PC-3 (cell line): ENCODE measurements around the gene PDIK1L. TPM values are rescaled to one million over a fixed set of nuclear protein-coding genes. Genes with fewer than 3 reads are reported as not detected.

Source experiments
- ATAC-seq: fragments of 200-7000 bp; cut with Tn5 transposase; 2 replicates; pipeline ENCODE4 v1.9.1; 2020; ENCODE audit warnings: mild to moderate bottlenecking, moderate library complexity
- BruUV-seq: library from RNA; stranded (reverse); fragments of 400-500 nt; replicated peaks from 2 replicates; lab custom pipeline; 2021; lab: Mats Ljungman, UMichigan
- CTCF ChIA-PET: fragments of 300-600 bp; sonication (Branson Sonifier 250); formaldehyde crosslinking; loops from one replicate; lab custom pipeline; 2022; ENCODE audit warnings: antibody characterized with exemption; lab: Charles Lee
- POLR2A ChIA-PET: fragments of 300-600 bp; sonication (Branson Sonifier 250); formaldehyde crosslinking; loops from one replicate; lab custom pipeline; 2022; ENCODE audit warnings: antibody characterized with exemption; ENCODE audit not compliant: unreplicated experiment; lab: Charles Lee
- DNase-seq: peaks from one replicate; pipeline ENCODE4 v3.0.0-alpha.2; 2015
- H2AFZ ChIP-seq: fragments of 300-600 bp; sonication (generic); 2 replicates; pipeline ENCODE4 v1.6.0; 2016; ENCODE audit warnings: antibody characterized with exemption, low read length
- H3F3A ChIP-seq: fragments of 300-600 bp; sonication (generic); one replicate; pipeline ENCODE4 v1.6.0; 2017; ENCODE audit warnings: antibody characterized with exemption, low read length, control low read depth, mild to moderate bottlenecking; ENCODE audit not compliant: unreplicated experiment
- H3K27ac ChIP-seq: fragments of 300-600 bp; sonication (generic); 2 replicates; pipeline ENCODE4 v1.5.1; 2016; ENCODE audit warnings: mild to moderate bottlenecking, low read length
- H3K27me3 ChIP-seq: fragments of 300-600 bp; sonication (generic); 2 replicates; pipeline ENCODE4 v1.6.1; 2016; ENCODE audit warnings: low read length, mixed read lengths
- H3K36me3 ChIP-seq: fragments of 300-600 bp; sonication (generic); 2 replicates; pipeline ENCODE4 v1.6.1; 2016; ENCODE audit warnings: low read depth, mixed run types, low read length, mixed read lengths
- H3K4me1 ChIP-seq: fragments of 300-600 bp; sonication (generic); 2 replicates; pipeline ENCODE4 v1.5.1; 2016; ENCODE audit warnings: low read length; ENCODE audit not compliant: insufficient read depth
- H3K4me2 ChIP-seq: fragments of 300-600 bp; sonication (generic); 2 replicates; pipeline ENCODE4 v1.6.0; 2016; ENCODE audit warnings: low read length
- H3K4me3 ChIP-seq: fragments of 300-600 bp; sonication (generic); 2 replicates; pipeline ENCODE4 v1.5.1; 2016; ENCODE audit warnings: mild to moderate bottlenecking, low read length, mixed read lengths
- H3K79me2 ChIP-seq: fragments of 300-600 bp; sonication (generic); 2 replicates; pipeline ENCODE4 v1.6.1; 2017; ENCODE audit warnings: low read length, mixed read lengths
- H3K9ac ChIP-seq: fragments of 300-600 bp; sonication (generic); 2 replicates; pipeline ENCODE4 v1.6.0; 2016; ENCODE audit warnings: mild to moderate bottlenecking, low read length
- H3K9me2 ChIP-seq: fragments of 300-600 bp; sonication (generic); replicated peaks from 2 replicates; pipeline ENCODE4 v1.6.1; 2016; ENCODE audit warnings: mixed run types, low read length, mixed read lengths
- H3K9me3 ChIP-seq: fragments of 300-600 bp; sonication (generic); 2 replicates; pipeline ENCODE4 v1.6.1; 2016; ENCODE audit warnings: low read length, mixed read lengths
- H4K20me1 ChIP-seq: fragments of 300-600 bp; sonication (generic); 2 replicates; pipeline ENCODE4 v1.6.1; 2016; ENCODE audit warnings: low read length, mixed read lengths
- EZH2 ChIP-seq: fragments of 300-600 bp; sonication (generic); IDR thresholded peaks from one replicate; pipeline ENCODE4 v1.6.1; 2017; ENCODE audit warnings: antibody characterized with exemption, mild to moderate bottlenecking, low read length; ENCODE audit not compliant: unreplicated experiment
- EZH2phosphoT487 ChIP-seq: fragments of 300-600 bp; sonication (generic); IDR thresholded peaks from 2 replicates; pipeline ENCODE4 v1.6.1; 2018; ENCODE audit warnings: mild to moderate bottlenecking, antibody characterized with exemption, low read length, borderline replicate concordance
- intact Hi-C: fragments of 100-400 bp; cut with micrococcal nuclease; formaldehyde crosslinking; loops from 2 replicates; pipeline ENCODE4 v1.9.0; 2023
- total RNA-seq: library from RNA; depleted of rRNA; stranded (reverse); fragments of >200 nt; gene quantifications from 2 replicates; pipeline ENCODE4 v1.2.3, GENCODE V29; 2014
- TF ChIP-seq, protein P1 (sequence below): fragments of 300-600 bp; sonication (generic); conservative IDR thresholded peaks from 2 replicates; pipeline ENCODE4 v1.5.1; 2017; ENCODE audit warnings: antibody characterized with exemption, low read depth, mild to moderate bottlenecking, low read length

The PDIK1L gene
- total RNA-seq, 1 experiment from 2014 or later: 5.2 TPM

DNA sequence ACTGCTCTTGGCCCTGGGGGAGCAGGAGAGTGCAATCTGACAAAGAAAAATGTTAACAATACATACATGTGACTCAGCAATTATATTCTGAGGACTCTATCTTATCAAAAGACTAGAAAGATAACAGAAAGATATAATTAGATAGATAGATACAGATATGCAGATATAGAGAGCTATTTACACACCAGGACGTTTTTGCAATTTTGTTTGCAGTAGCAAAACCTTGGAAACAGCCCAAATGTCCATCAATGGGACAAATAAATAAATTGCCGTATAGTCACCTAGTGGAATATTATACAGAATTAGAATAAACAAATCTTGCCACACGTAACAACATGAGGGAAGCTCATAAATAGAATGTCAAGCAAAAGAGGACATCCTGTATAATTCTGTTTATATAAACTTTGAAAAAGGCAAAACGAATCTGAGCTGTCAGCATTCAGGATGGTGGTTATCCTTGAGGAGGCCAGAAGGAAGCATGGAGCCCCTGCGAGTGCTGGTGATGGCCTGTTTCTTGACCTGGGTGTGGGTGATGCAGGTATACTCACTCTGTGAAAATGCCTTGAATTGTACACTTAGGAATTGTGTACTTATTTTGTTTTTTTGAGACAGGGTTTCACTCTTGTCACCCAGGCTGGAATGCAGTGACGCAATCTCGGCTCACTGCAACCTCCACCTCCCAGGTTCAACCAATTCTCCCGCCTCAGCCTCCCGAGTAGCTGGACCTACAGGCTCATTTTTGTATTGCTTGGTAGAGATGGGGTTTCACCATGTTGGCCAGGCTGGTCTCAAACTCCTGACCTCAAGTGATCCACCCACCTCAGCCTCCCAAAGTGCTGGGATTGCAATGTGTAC lies 31.4 kb upstream of the PDIK1L start:
- Histone ChIP-seq H3K36me3 (no peaks in the 10 kb centered on the region), H3K4me2 (no peak overlapping the region), H3F3A (no peaks in the 10 kb centered on the region), H3K9me3 (no peaks in the 10 kb centered on the region), H3K27me3 (no peaks in the 10 kb centered on the region), H3K27ac (no peak overlapping the region), H3K9me2 (no peaks in the 10 kb centered on the region), H3K9ac (no peak overlapping the region), H2AFZ (no peak overlapping the region), H3K4me3 (no peak overlapping the region), H3K79me2 (no peaks in the 10 kb centered on the region), H4K20me1 (no peaks in the 10 kb centered on the region), H3K4me1 (peaks cover 29% of the 10 kb centered on the region)
- ATAC-seq (no peak), DNase-seq (no peak)
- ChIA-PET POLR2A (no interaction called here), CTCF (interaction anchor here (0.8 kb wide), 1 partner anchor 185 kb away, joined by 4 read pairs; no protein-coding TSS in a partner anchor)
- TF ChIP-seq, protein P1, sequence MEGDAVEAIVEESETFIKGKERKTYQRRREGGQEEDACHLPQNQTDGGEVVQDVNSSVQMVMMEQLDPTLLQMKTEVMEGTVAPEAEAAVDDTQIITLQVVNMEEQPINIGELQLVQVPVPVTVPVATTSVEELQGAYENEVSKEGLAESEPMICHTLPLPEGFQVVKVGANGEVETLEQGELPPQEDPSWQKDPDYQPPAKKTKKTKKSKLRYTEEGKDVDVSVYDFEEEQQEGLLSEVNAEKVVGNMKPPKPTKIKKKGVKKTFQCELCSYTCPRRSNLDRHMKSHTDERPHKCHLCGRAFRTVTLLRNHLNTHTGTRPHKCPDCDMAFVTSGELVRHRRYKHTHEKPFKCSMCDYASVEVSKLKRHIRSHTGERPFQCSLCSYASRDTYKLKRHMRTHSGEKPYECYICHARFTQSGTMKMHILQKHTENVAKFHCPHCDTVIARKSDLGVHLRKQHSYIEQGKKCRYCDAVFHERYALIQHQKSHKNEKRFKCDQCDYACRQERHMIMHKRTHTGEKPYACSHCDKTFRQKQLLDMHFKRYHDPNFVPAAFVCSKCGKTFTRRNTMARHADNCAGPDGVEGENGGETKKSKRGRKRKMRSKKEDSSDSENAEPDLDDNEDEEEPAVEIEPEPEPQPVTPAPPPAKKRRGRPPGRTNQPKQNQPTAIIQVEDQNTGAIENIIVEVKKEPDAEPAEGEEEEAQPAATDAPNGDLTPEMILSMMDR: no peak
- TF ChIP-seq EZH2phosphoT487 (no peak), EZH2 (no peak)
- no TSS peak for BruUV-seq
- intact Hi-C loops: no loop called here

DNA sequence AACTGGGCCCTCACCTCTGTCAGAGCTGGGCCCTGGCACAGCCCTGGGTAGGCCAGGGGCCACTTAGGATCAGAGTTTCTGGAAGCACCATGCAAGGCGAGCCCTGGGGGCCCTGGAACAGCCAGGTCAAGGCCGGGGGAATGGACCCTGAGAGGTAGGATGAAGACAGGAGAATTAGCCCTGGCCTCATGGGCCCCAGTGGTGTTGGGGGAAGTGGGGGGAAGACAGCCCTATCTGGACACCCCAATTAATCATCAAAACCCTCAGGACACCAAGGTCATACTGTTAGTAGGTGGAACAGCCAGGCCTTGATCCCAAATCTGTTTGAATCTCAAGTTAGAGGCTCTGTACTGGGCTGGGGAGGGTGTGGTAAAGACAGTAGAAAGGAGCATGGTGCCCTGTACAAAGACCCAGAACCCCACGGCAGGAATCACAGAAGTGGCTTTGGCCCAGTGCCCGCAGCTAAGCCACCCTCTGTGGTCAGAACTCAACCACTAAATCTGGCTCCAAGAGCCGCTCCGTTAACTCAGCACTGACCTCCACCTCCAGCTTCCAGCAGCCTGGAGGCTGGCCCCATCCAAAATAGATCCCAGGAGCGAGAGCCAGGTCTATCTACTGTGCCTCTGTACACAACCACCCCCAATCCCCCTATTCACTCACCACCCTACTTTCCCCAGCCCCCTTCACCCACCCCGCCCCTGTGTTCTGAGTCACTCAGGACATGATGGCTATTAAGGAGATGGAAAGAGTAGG lies 30.2 kb upstream of the PDIK1L start:
- Histone ChIP-seq H3K9ac (no peak overlapping the region), H3K9me3 (no peaks in the 10 kb centered on the region), H3K79me2 (no peaks in the 10 kb centered on the region), H3K9me2 (no peaks in the 10 kb centered on the region), H3K4me3 (no peak overlapping the region), H2AFZ (no peak overlapping the region), H3K36me3 (no peaks in the 10 kb centered on the region), H3K4me2 (no peak overlapping the region), H3F3A (no peaks in the 10 kb centered on the region), H4K20me1 (no peaks in the 10 kb centered on the region), H3K27me3 (no peaks in the 10 kb centered on the region), H3K4me1 (peaks cover 29% of the 10 kb centered on the region), H3K27ac (no peak overlapping the region)
- POLR2A ChIA-PET: no interaction called here
- BruUV-seq: no TSS peak
- intact Hi-C loops: no loop called here
- CTCF ChIA-PET: no interaction called here
- DNase-seq (no peak), ATAC-seq (no peak)
- TF ChIP-seq, protein P1: no peak

DNA sequence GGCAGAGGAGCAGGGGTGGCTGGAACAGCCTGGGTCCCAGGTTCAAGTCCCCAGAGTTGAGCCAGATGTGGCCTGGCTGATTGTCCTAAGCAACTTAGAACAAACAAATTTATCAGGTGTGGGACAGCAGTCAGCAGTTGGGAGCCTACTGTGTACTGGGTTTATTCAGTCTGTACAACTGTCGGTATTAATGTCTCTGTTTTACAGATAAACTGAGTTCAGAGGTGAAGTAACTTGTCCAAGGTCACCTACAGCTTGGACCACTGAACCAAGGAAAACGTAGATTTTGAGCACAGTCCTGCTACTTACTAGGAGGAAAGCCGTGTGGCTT lies 29.6 kb upstream of the PDIK1L start:
- ChIA-PET CTCF (no interaction called here), POLR2A (no interaction called here)
- Histone ChIP-seq H4K20me1 (no peaks in the 10 kb centered on the region), H3K4me2 (no peak overlapping the region), H3F3A (no peaks in the 10 kb centered on the region), H2AFZ (no peak overlapping the region), H3K9me2 (no peaks in the 10 kb centered on the region), H3K4me3 (no peak overlapping the region), H3K9ac (no peak overlapping the region), H3K79me2 (no peaks in the 10 kb centered on the region), H3K4me1 (peaks cover 29% of the 10 kb centered on the region), H3K36me3 (no peaks in the 10 kb centered on the region), H3K27me3 (no peaks in the 10 kb centered on the region), H3K27ac (no peak overlapping the region), H3K9me3 (no peaks in the 10 kb centered on the region)
- ATAC-seq (no peak), DNase-seq (no peak)
- intact Hi-C loops: no loop called here
- BruUV-seq: no TSS peak
- TF ChIP-seq EZH2 (no peak), EZH2phosphoT487 (no peak)
- TF ChIP-seq, protein P1: no peak
